Lung (tissue), 12 donors: ENCODE data around the gene GARIN5A. TPM values are rescaled to one million over a fixed set of nuclear protein-coding genes. Genes with fewer than 3 reads are reported as not detected.

Source experiments
- ATAC-seq: fragments of 200-7000 bp; cut with Tn5 transposase; one replicate; pipeline ENCODE4 v1.9.1; 2020; ENCODE audit warnings: moderate number of reproducible peaks; ENCODE audit not compliant: insufficient read depth, low FRiP score
- DNase-seq, 3 donors: peaks; one replicate each; pipeline ENCODE4 v3.0.0-alpha.2; 2013 to 2017
- H3K27ac ChIP-seq, 2 donors: one replicate each; pipeline ENCODE4 v1.5.1; 2013; ENCODE audit warnings: mild to moderate bottlenecking in 2 of 2, moderate library complexity in 2 of 2, control low read depth in 1 of 2, inconsistent platforms in 1 of 2, low read depth in 1 of 2, low read length in 1 of 2
- H3K27me3 ChIP-seq, 3 donors: one replicate each; pipeline ENCODE4 v1.5.1; 2013; ENCODE audit warnings: low read length in 2 of 3; ENCODE audit not compliant: control insufficient read depth in 3 of 3, insufficient read depth in 3 of 3
- H3K36me3 ChIP-seq, 4 donors: one replicate each; pipeline ENCODE4 v1.5.1; 2013; ENCODE audit warnings: low read length in 4 of 4, mild to moderate bottlenecking in 1 of 4, moderate library complexity in 1 of 4; ENCODE audit not compliant: control insufficient read depth in 4 of 4, insufficient read depth in 4 of 4
- H3K4me1 ChIP-seq, 5 donors: one replicate each; pipeline ENCODE4 v1.5.1; 2013; ENCODE audit warnings: low read length in 5 of 5, mild to moderate bottlenecking in 2 of 5, moderate library complexity in 1 of 5; ENCODE audit not compliant: control insufficient read depth in 5 of 5, insufficient read depth in 5 of 5
- H3K4me3 ChIP-seq: one replicate; pipeline ENCODE4 v1.5.1; 2013; ENCODE audit warnings: mild to moderate bottlenecking, control low read depth, moderate library complexity
- H3K9ac ChIP-seq, 2 donors: one replicate each; pipeline ENCODE4 v1.5.1; 2013; ENCODE audit warnings: low read length in 2 of 2, control low read depth in 1 of 2; ENCODE audit not compliant: insufficient read depth in 1 of 2
- H3K9me3 ChIP-seq, 4 donors: one replicate each; pipeline ENCODE4 v1.5.1; 2013; ENCODE audit warnings: low read length in 3 of 4, mild to moderate bottlenecking in 1 of 4, moderate library complexity in 1 of 4; ENCODE audit not compliant: control insufficient read depth in 4 of 4, insufficient read depth in 3 of 4
- CTCF ChIP-seq: IDR thresholded peaks from 2 replicates; pipeline ENCODE4 v1.5.1; 2012; ENCODE audit warnings: mild to moderate bottlenecking; ENCODE audit errors: control extremely low read depth, extremely low read depth
- WGBS, 2 donors: extraction: QIAGEN DNeasy Blood & Tissue Kit; methylation state at CpG; one replicate each; pipeline ENCODE4 v1.1.7; 2013; 5-methylcytosine and 5-hydroxymethylcytosine counted together
- polyA plus RNA-seq, 2 donors: library from polyadenylated mRNA; stranded (reverse); fragments of 200-250 nt; gene quantifications; one replicate each; pipeline ENCODE4 v1.2.1, GENCODE V29; 2013
- total RNA-seq, 2 donors: library from RNA; depleted of rRNA in 1 of 2; stranded (reverse); fragments of >200 nt in 1 of 2; gene quantifications; one replicate each; pipeline ENCODE4 v1.2.1, GENCODE V29; 2014 to 2021
- donor health status: control.
- donor health status: control.
- donor health status: Bipolar disorder and iron deficiency.
- donor health status: healthy.
- donor health status: DM: yes; HTN: yes; CAD: no.

GARIN5A gene
- total and polyA plus RNA-seq, 4 donors = 1.7 to 5.0 (median 2.4) TPM

GRCh38 chr19:50519006-50519575, 42.4 kb upstream of the GARIN5A start:
- DNase-seq = no peak
- WGBS, 2 donors = 96 to 97% methylated on average over 40 of the region's 40 CpGs
- TF ChIP-seq CTCF = no peak

GRCh38 chr19:50518091-50519005, 41.7 kb upstream of the GARIN5A start:
- peaks cover 0 to 6% (median 0%) of the 10 kb centered on the region in 4 donors for H3K36me3 ChIP-seq
- DNase-seq (no peak), ATAC-seq (no peak)
- H3K4me1 ChIP-seq = no peaks in the 10 kb centered on the region
- H3K4me3 ChIP-seq = no peak overlapping the region
- no peak overlapping the region for H3K27ac ChIP-seq
- WGBS, 2 donors = 96% methylated on average over 85 to 87 of the region's 87 CpGs
- H3K27me3 ChIP-seq = no peaks in the 10 kb centered on the region
- no peak overlapping the region for H3K9ac ChIP-seq
- H3K9me3 ChIP-seq = peaks cover 0 to 9% (median 0%) of the 10 kb centered on the region in 4 donors
- TF ChIP-seq CTCF = no peak

More at GRCh38 chr19:50519006-50519575, 42.4 kb upstream of the GARIN5A start:
- H3K27me3 ChIP-seq = no peaks in the 10 kb centered on the region
- no peak overlapping the region for H3K27ac ChIP-seq
- peaks cover 0 to 6% (median 0%) of the 10 kb centered on the region in 4 donors for H3K36me3 ChIP-seq
- no peak overlapping the region for H3K9ac ChIP-seq
- ATAC-seq = no peak
- H3K9me3 ChIP-seq = peaks cover 0 to 9% (median 0%) of the 10 kb centered on the region in 4 donors
- no peak overlapping the region for H3K4me3 ChIP-seq
- H3K4me1 ChIP-seq = no peaks in the 10 kb centered on the region

DNA sequence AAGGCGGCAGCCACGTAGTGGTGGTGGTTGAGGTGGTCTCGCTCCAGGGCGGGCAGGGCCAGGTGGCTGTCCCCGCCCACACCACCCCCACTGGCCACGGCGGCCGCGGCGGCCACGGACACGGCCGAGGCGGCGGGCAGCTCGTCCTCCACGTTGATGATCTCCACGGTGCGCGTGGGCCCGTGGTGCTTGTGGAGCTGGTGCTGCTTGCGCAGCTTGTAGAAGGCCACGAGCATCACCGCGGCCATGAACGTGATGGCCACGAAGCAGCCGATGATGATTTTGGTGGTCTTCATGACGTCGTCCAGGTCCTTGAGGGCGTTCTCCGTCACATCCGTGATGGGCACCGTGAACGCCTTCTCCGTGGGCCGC, 41.0 kb upstream of the GARIN5A start:
- 96 to 97% methylated on average over 36 to 37 of the region's 37 CpGs for WGBS, 2 donors
- DNase-seq (no peak), ATAC-seq (no peak)
- Histone ChIP-seq H3K9me3 (peaks cover 0 to 9% (median 0%) of the 10 kb centered on the region in 4 donors), H3K36me3 (peaks cover 0 to 6% (median 0%) of the 10 kb centered on the region in 4 donors), H3K9ac (no peak overlapping the region), H3K27ac (no peak overlapping the region), H3K4me1 (no peaks in the 10 kb centered on the region), H3K27me3 (no peaks in the 10 kb centered on the region), H3K4me3 (no peak overlapping the region)
- TF ChIP-seq CTCF = no peak
